GM12878 (cell line): ENCODE results near the gene KLHL8. TPM values are rescaled to one million over a fixed set of nuclear protein-coding genes. Genes with fewer than 3 reads are reported as not detected.

ENCODE experiments used
- ATF7 ChIP-seq: fragments of 450-650 bp; IDR thresholded peaks from 2 replicates; pipeline ENCODE4 v1.6.1; 2016; ENCODE audit warnings: low read depth, mild to moderate bottlenecking
- BACH1 ChIP-seq: fragments of 450-650 bp; IDR thresholded peaks from 2 replicates; pipeline ENCODE4 v1.6.1; 2017; ENCODE audit warnings: mild to moderate bottlenecking, borderline replicate concordance
- CTCF ChIP-seq, 3 experiments: IDR thresholded peaks in 2 of 3; conservative IDR thresholded peaks in 1 of 3; 2 replicates each; pipeline ENCODE4 v1.5.1; 2011; ENCODE audit warnings: low read depth in 3 of 3, low read length in 3 of 3, mild to moderate bottlenecking in 3 of 3, control low read depth in 2 of 3, moderate library complexity in 2 of 3, inconsistent platforms in 1 of 3, mixed read lengths in 1 of 3; ENCODE audit not compliant: control insufficient read depth in 2 of 3, insufficient read depth in 1 of 3; ENCODE audit errors: extremely low read depth in 1 of 3
- CUX1 ChIP-seq: IDR thresholded peaks from 2 replicates; pipeline ENCODE4 v1.6.1; 2012; ENCODE audit warnings: improper control_type of control experiment, low read depth, low read length; ENCODE audit not compliant: insufficient replicate concordance
- FOXM1 ChIP-seq: IDR thresholded peaks from 2 replicates; pipeline ENCODE4 v1.6.1; 2012; ENCODE audit warnings: low read depth, mild to moderate bottlenecking, inconsistent platforms, low read length, moderate library complexity
- IKZF1 ChIP-seq: fragments of 450-650 bp; conservative IDR thresholded peaks from 2 replicates; pipeline ENCODE4 v1.6.1; 2017; ENCODE audit warnings: antibody characterized with exemption, mild to moderate bottlenecking
- IRF4 ChIP-seq: IDR thresholded peaks from 2 replicates; pipeline ENCODE4 v1.6.1; 2011; ENCODE audit warnings: low read depth, low read length
- RAD21 ChIP-seq: IDR thresholded peaks from 2 replicates; pipeline ENCODE4 v1.6.1; 2011; ENCODE audit warnings: mild to moderate bottlenecking, low read depth, low read length, moderate library complexity; ENCODE audit not compliant: insufficient read depth
- SKIL ChIP-seq: fragments of 450-650 bp; IDR thresholded peaks from 2 replicates; pipeline ENCODE4 v1.6.1; 2017; ENCODE audit warnings: mild to moderate bottlenecking, low read depth, inconsistent platforms; ENCODE audit not compliant: poor library complexity, severe bottlenecking
- SMAD1 ChIP-seq: fragments of 450-650 bp; IDR thresholded peaks from 2 replicates; pipeline ENCODE4 v1.6.1; 2018; ENCODE audit warnings: mild to moderate bottlenecking, low read depth; ENCODE audit not compliant: partially characterized antibody
- SUPT20H ChIP-seq: IDR thresholded peaks from 2 replicates; pipeline ENCODE4 v1.6.1; 2011; ENCODE audit warnings: low read depth, mild to moderate bottlenecking, low read length, moderate library complexity, borderline replicate concordance; ENCODE audit not compliant: control insufficient read depth
- ZNF592 ChIP-seq: fragments of 450-650 bp; IDR thresholded peaks from 2 replicates; pipeline ENCODE4 v1.6.1; 2017; ENCODE audit warnings: mild to moderate bottlenecking, moderate library complexity
- polyA plus RNA-seq, 11 experiments: library from polyadenylated mRNA; depleted of rRNA in 4 of 11; unstranded in 6 of 11; stranded (reverse) in 5 of 11; fragments of >200 nt; fragmentation: Nextera tagmentation in 4 of 11; fragmentation: Illumina TruSeq in 1 of 11; extraction: Ambion mirVana in 4 of 11; extraction: Trizol in 1 of 11; gene quantifications; 1 replicate in 1 of 11; 2 replicates in 10 of 11; pipeline versions ENCODE4 v1.2.1 to v1.2.3, GENCODE V29; 2011 to 2016; ENCODE audit warnings: inconsistent platforms in 2 of 11, missing spikeins in 2 of 11, low read depth in 1 of 11
- total RNA-seq, 4 experiments: library from RNA; depleted of rRNA in 3 of 4; stranded (reverse); fragments of >200 nt in 3 of 4; fragmentation: Illumina TruSeq in 1 of 4; extraction: Trizol in 1 of 4; gene quantifications; 2 replicates each; pipeline versions ENCODE4 v1.2.1 to v1.2.3, GENCODE V29; 2013 to 2021

Gene KLHL8
- total and polyA plus RNA-seq, 10 of the 15 experiments (the other 5 are each of a cell fraction or from before 2014, with no cell fraction given): 4.5 to 13.1 (median 9.0) TPM

GRCh38 chr4:87150498-87151261 is 69.7 kb downstream of the KLHL8 start (continued):
- peak; percentile 82 to 92 (median 84) for TF ChIP-seq CTCF (IDR thresholded peaks at IDR 0.05 in 2 of 3, conservative IDR thresholded peaks at IDR 0.05 in 1 of 3; ENCODE audit: control insufficient read depth in 2 of 3, extremely low read depth in 1 of 3, insufficient read depth in 1 of 3, low read depth in 3 of 3, low read length in 3 of 3)
- TF ChIP-seq BACH1: no peak
- TF ChIP-seq SKIL: peak; percentile 74
- 0 out of 2 replicates have a peak, but pooled peaks have one; percentile 34 for TF ChIP-seq FOXM1
- no peak for TF ChIP-seq SUPT20H
- peak; percentile 76 for TF ChIP-seq ATF7
- TF ChIP-seq SMAD1: no peak
- no peak for TF ChIP-seq IRF4
- TF ChIP-seq CUX1: no peak
- peak; percentile 90 for TF ChIP-seq RAD21
- no peak for TF ChIP-seq ZNF592
- TF ChIP-seq IKZF1: 0 out of 2 replicates have a peak, but pooled peaks have one; percentile 34
